PC-9 (cell line): ENCODE data around the gene SEMA7A. TPM values are rescaled to one million over a fixed set of nuclear protein-coding genes. Genes with fewer than 3 reads are reported as not detected.

Source experiments
- BruUV-seq: library from RNA; stranded (reverse); fragments of 400-500 nt; replicated peaks from 2 replicates; lab custom pipeline; 2021; lab: Mats Ljungman, UMichigan
- CTCF ChIA-PET: fragments of 300-600 bp; sonication (Branson Sonifier 250); formaldehyde crosslinking; loops from one replicate; lab custom pipeline; 2022; ENCODE audit warnings: antibody characterized with exemption; lab: Charles Lee
- POLR2A ChIA-PET: fragments of 300-600 bp; sonication (Branson Sonifier 250); formaldehyde crosslinking; loops from one replicate; lab custom pipeline; 2022; ENCODE audit warnings: antibody characterized with exemption; ENCODE audit not compliant: unreplicated experiment; lab: Charles Lee
- DNase-seq, 2 experiments: peaks; one replicate each; pipeline versions ENCODE4 v3.0.0 to v3.0.0-alpha.2; 2015 to 2022; ENCODE audit warnings: mixed read lengths in 1 of 2
- H2AFZ ChIP-seq: fragments of 200-600 bp; sonication (generic); 2 replicates; pipeline ENCODE4 v1.8.1; 2017; ENCODE audit warnings: antibody characterized with exemption
- H3F3A ChIP-seq: fragments of 200-600 bp; sonication (generic); 2 replicates; pipeline ENCODE4 v1.8.1; 2017; ENCODE audit warnings: antibody characterized with exemption, mild to moderate bottlenecking, low read depth; ENCODE audit not compliant: insufficient read depth
- H3K27ac ChIP-seq: fragments of 200-600 bp; sonication (generic); 2 replicates; pipeline ENCODE4 v1.6.1; 2016; ENCODE audit warnings: mixed run types
- H3K27me3 ChIP-seq: fragments of 200-600 bp; sonication (generic); 2 replicates; pipeline ENCODE4 v1.6.1; 2016; ENCODE audit warnings: low read depth, mixed run types; ENCODE audit not compliant: insufficient read depth
- H3K36me3 ChIP-seq: fragments of 200-600 bp; sonication (generic); 2 replicates; pipeline ENCODE4 v1.6.1; 2016; ENCODE audit warnings: low read depth, mixed run types
- H3K4me1 ChIP-seq: fragments of 200-600 bp; sonication (generic); replicated peaks from 2 replicates; pipeline ENCODE4 v1.6.1; 2016; ENCODE audit warnings: mixed run types; ENCODE audit not compliant: insufficient read depth
- H3K4me2 ChIP-seq: fragments of 200-600 bp; sonication (generic); 2 replicates; pipeline ENCODE4 v1.6.1; 2017; ENCODE audit warnings: mixed run types
- H3K4me3 ChIP-seq: fragments of 200-600 bp; sonication (generic); 2 replicates; pipeline ENCODE4 v1.6.1; 2016; ENCODE audit warnings: mixed run types
- H3K79me2 ChIP-seq: fragments of 200-600 bp; sonication (generic); 2 replicates; pipeline ENCODE4 v1.6.1; 2017; ENCODE audit warnings: low read depth, mixed run types
- H3K9me2 ChIP-seq: fragments of 200-600 bp; sonication (generic); 2 replicates; pipeline ENCODE4 v1.8.1; 2017; ENCODE audit warnings: mild to moderate bottlenecking; ENCODE audit not compliant: insufficient read depth
- H3K9me3 ChIP-seq: fragments of 200-600 bp; sonication (generic); 2 replicates; pipeline ENCODE4 v1.8.1; 2016; ENCODE audit warnings: low read depth; ENCODE audit not compliant: insufficient read depth
- H4K20me1 ChIP-seq: fragments of 200-600 bp; sonication (generic); 2 replicates; pipeline ENCODE4 v1.8.1; 2017; ENCODE audit not compliant: insufficient read depth
- CTCF ChIP-seq: fragments of 200-600 bp; sonication (generic); conservative IDR thresholded peaks from 2 replicates; pipeline ENCODE4 v1.6.1; 2017; ENCODE audit warnings: mixed run types, antibody characterized with exemption, mild to moderate bottlenecking, moderate library complexity
- EZH2 ChIP-seq: fragments of 200-600 bp; sonication (generic); IDR thresholded peaks from 2 replicates; pipeline ENCODE4 v1.8.0; 2017; ENCODE audit warnings: antibody characterized with exemption, low read depth
- intact Hi-C: fragments of 100-400 bp; cut with micrococcal nuclease; formaldehyde crosslinking; loops from one replicate; pipeline ENCODE4 v1.10.0; 2022; ENCODE audit not compliant: unreplicated experiment
- total RNA-seq: library from RNA; stranded (reverse); gene quantifications from 2 replicates; pipeline ENCODE4 v1.2.3, GENCODE V29; 2021

SEMA7A gene
- total RNA-seq, 1 experiment from 2014 or later: 8.3 TPM

- Histone ChIP-seq H3K4me1 (0 out of 2 replicates have a peak, but pooled peaks cover 7% of the 10 kb centered on the region), H3K27me3 (no peaks in the 10 kb centered on the region), H2AFZ (no peak overlapping the region), H3K36me3 (no peaks in the 10 kb centered on the region), H3F3A (0 out of 2 replicates have a peak, but pooled peaks cover 11% of the 10 kb centered on the region), H3K4me3 (no peak overlapping the region), H3K79me2 (peaks cover 9% of the 10 kb centered on the region), H3K9me2 (no peaks in the 10 kb centered on the region), H3K9me3 (no peaks in the 10 kb centered on the region), H3K27ac (no peak overlapping the region), H4K20me1 (no peaks in the 10 kb centered on the region), H3K4me2 (no peak overlapping the region)
- no peak for DNase-seq
- no peak for TF ChIP-seq CTCF
- no peak for TF ChIP-seq EZH2
- CTCF ChIA-PET: no interaction called here
- POLR2A ChIA-PET: no interaction called here
- intact Hi-C loops: no loop called here
- BruUV-seq: no TSS peak
Measured at GRCh38 chr15:74464897-74465296, 31.1 kb upstream of the SEMA7A start.

GRCh38 chr15:74464216-74464615 is 30.5 kb upstream of the SEMA7A start:
- H4K20me1 ChIP-seq: no peaks in the 10 kb centered on the region
- no peaks in the 10 kb centered on the region for H3K9me2 ChIP-seq
- POLR2A ChIA-PET: no interaction called here
- H3K36me3 ChIP-seq: no peaks in the 10 kb centered on the region
- no peak overlapping the region for H3K4me2 ChIP-seq
- H3K79me2 ChIP-seq: peaks cover 9% of the 10 kb centered on the region
- TF ChIP-seq EZH2: no peak
- no peak for TF ChIP-seq CTCF
- H3K4me3 ChIP-seq: no peak overlapping the region
- H3K27ac ChIP-seq: no peak overlapping the region
- H3K27me3 ChIP-seq: no peaks in the 10 kb centered on the region
- H2AFZ ChIP-seq: no peak overlapping the region
- BruUV-seq: no TSS peak
- H3K9me3 ChIP-seq: no peaks in the 10 kb centered on the region
- 0 out of 2 replicates have a peak, but pooled peaks cover 11% of the 10 kb centered on the region for H3F3A ChIP-seq
- H3K4me1 ChIP-seq: 0 out of 2 replicates have a peak, but pooled peaks cover 7% of the 10 kb centered on the region
- DNase-seq: no peak
- intact Hi-C loops: no loop called here
- CTCF ChIA-PET: no interaction called here

DNA sequence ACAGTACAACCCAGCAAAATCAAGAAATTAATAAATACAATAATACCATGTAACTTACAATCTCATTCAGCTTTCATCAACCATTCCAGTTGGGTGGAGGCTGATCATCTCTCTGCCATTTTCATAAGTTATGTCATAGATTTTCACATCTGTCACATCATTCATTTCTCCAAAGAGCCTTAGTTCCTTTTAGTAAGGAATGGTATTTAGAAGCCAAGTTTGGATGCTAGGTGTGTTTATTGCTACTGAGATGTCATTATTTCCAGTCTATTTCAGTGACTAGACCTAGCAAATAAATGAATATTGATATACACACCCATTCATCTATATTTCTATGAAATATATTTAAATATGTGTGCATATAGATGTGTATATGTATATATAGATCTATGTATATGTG is 29.9 kb upstream of the SEMA7A start:
- no peak overlapping the region for H3K27ac ChIP-seq

More for the DNA sequence above, 29.9 kb upstream of the SEMA7A start:
- no peaks in the 10 kb centered on the region for H3K9me2 ChIP-seq
- H3F3A ChIP-seq: 0 out of 2 replicates have a peak, but pooled peaks cover 11% of the 10 kb centered on the region
- no peak for DNase-seq
- no peak overlapping the region for H2AFZ ChIP-seq
- ChIA-PET POLR2A (no interaction called here), CTCF (no interaction called here)
- intact Hi-C loops: no loop called here
- H3K9me3 ChIP-seq: no peaks in the 10 kb centered on the region
- peaks cover 9% of the 10 kb centered on the region for H3K79me2 ChIP-seq
- TF ChIP-seq CTCF (no peak), EZH2 (no peak)
- no peak overlapping the region for H3K4me3 ChIP-seq
- H3K27me3 ChIP-seq: no peaks in the 10 kb centered on the region
- H4K20me1 ChIP-seq: no peaks in the 10 kb centered on the region
- H3K4me2 ChIP-seq: peak overlapping the region; percentile 92; the same call in 1 of the 2 replicates
- no TSS peak for BruUV-seq
- H3K4me1 ChIP-seq: 0 out of 2 replicates have a peak, but pooled peaks cover 7% of the 10 kb centered on the region
- H3K36me3 ChIP-seq: no peaks in the 10 kb centered on the region
